Measurements from ENCODE around the gene XYLB.
A peak's percentile ranks its signal among the peaks of the same experiment; 100 is the strongest.
"Not testable (repeated sequence)": the region's sequence is repeated elsewhere in the genome, so short reads cannot be mapped to it uniquely, and the experiment has no call there.

XYLB gene

DNA sequence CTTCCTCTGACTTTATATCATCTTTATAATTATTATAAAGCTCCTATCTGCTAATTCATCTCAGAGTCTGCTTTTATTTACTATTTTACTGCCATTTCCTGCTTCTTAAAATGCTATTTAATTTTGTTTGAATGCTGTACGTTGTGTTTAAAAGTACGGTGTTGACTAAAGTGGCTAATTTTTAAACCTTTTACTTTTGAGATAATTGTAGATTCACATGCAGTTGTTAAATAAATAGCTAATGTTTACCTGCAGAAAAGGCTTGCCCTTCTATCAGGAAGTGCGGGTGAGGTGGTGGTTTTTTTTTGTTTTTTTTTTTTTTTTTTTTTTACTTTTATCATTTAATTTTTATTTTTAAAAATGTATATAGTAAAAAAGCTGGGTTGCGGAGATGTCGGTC lies 41.3 kb downstream of the XYLB start:
- DNase-seq, result no peak

DNA sequence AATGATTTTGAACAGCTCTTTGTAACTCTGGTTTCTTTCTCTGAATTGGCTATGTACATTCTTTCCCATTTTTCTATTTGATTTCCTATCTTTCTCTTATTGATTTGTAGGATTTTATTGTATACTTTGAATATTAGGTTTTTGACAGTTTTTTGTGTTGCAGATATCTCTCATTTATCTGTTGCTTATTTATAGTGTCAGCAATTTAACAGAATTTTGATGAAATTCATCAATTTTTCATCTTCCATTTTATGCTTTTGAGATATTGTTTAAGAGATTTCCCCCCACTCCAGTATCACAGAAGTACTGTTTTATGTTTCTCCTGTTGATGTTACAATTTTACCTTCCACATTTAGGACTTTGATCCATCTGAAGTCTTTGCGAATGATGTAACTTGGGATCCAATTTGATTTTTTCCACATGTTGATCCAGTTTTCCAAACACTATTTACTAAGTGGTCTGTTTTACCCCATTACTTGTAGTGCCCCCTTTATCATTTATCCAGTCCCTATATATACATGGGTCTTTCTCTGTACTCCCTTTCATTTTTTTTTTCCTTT lies 46.1 kb downstream of the XYLB start:
- no peak for DNase-seq

DNA sequence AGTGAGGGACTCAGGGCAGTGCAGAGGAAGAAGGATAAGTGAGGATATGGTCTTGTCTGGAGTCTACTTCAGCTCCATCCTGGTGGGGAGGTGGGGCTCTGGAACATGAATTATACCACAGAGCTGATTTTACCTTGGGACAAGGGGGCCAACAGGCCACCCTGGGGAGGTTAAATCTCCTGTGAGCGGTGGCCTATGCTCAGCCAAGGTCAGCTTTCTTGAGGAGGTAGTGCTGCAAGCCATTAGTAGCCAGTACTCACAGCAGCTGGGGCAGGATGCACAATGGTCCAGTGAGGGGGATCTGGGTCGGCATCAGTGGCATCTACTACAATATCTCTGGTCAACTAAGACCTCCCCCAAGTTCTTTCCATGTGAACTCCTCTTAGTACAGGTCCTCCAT lies 49.7 kb downstream of the XYLB start:
- no peak for DNase-seq

DNA sequence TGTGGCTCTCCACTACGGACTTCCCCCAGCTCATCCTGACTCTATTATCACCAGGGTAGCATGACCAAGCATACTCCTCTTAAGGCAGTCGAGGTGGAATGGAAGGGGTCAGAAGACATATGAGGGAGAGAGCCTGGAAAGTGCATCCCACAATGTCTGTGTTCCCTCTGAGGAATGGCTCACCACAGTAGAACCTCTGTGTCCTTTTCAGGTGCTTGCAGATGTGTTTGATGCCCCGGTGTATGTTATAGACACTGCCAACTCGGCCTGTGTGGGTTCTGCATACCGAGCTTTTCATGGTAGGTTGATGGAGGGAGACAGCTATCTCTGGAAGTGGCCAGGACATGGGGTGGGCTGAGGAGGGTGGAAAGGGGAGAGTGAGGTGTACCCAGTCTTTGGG lies 50.3 kb downstream of the XYLB start:
- no peak for DNase-seq

DNA sequence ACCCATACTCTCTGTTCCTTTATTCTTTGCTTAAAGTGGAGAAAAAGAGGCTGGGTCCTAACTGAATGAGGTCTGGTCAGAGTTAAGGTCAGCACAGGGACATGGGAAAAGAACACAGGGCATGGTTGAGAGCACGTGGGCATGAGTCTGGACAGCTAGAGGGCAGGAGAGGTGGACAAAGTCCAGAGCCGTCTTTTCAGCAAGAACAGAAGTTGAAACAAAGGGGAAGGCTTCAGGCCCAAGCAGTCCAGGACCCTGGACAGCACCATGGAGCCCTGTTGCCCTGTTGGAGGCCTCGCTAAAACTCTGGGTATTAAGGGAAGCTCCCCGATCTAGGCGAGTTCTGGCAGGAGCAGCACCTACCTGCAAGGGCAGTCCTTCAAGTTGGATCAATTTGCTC lies 50.7 kb downstream of the XYLB start:
- no peak for DNase-seq

DNA sequence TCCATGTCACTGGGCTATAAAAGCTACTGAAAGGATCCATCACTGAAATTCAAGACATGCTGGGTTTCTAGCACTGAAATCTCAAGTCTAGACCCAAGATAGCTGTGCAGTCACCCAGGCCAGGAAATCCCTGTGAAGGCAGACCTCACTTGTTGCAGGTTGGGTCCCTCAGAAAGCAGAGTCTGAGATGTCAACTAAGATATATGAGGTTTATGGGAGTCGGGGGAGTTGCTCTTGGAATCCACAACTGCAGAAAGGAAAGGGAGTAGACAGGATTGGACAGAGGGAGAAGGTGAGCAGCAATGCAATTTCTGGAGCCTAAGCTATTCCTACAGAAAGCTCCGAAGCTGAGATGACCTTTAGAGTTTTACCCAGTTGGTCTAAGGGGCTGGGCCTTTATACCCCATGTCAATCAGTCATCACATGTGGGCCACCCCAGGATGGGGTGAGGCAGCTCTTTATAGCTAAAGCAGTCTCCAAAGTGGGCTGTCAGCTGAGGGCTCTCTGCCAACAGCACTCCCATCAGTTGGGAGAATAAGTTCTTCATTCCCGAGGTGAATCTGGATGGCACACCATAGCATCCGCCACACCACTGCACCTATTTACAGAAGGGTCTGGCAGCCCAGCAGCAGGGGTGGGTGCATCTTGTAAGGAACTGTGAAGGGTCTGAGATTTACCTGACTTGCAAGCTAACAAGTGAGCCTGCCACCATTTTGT lies 54.8 kb downstream of the XYLB start:
- DNase-seq, result no peak

DNA sequence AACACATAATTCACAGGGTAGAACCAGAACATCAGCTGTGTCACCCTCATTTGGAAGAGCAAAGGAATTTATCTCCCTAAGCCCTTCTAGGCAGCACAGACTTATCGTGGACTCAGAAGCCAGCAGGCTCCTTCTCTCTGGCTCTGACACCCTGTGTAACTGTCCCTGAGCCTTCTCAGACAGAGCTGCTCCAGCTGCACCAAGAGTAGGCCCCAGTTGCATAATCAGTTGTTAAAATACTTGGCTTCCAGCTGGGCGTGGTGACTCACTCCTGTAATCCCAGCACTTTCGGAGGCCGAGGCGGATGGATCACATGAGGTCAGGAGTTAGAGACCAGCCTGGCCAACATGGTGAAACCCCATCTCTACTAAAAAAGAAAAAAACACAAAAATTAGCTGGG lies 57.7 kb downstream of the XYLB start:
- DNase-seq, result no peak

DNA sequence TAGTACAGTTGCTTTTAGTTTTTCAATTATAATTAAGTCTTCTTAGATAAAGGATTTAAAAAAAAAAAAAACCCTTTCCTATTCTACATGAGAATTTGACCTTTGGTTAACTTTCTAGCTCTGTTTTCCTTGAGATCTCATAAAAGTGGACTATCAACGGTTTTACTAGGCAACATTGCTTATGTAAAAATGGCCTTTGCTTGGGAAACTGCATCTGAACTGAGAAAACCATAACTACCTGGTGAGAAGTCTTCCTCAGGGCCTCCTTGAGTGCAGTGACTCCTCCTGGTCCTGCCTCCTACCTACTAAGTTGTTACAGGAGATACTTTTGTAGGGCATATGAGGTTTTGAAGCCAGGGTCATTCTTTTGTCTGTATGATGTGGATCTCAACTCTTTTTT lies 65.0 kb downstream of the XYLB start:
- DNase-seq, result no peak

DNA sequence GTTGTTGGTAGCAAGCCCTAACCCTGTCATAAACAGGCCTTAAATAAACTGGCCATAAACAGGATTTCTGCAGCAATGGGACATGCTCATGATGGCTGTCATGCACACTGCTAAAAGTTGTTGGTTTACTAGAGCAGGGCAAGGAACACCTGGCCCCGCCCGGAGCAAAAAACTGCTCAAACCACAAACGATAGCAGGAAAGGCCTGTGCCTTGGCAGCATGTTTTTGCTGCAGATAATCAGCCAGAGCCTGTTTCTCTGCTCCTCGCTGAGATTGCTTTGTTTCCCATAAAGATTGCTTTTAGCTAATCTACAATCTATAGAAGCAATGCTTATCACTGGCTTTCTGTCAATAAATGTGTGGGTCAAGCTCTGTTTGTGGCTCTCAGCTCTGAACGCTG lies 74.2 kb downstream of the XYLB start:
- DNase-seq, result not testable (repeated sequence)

DNA sequence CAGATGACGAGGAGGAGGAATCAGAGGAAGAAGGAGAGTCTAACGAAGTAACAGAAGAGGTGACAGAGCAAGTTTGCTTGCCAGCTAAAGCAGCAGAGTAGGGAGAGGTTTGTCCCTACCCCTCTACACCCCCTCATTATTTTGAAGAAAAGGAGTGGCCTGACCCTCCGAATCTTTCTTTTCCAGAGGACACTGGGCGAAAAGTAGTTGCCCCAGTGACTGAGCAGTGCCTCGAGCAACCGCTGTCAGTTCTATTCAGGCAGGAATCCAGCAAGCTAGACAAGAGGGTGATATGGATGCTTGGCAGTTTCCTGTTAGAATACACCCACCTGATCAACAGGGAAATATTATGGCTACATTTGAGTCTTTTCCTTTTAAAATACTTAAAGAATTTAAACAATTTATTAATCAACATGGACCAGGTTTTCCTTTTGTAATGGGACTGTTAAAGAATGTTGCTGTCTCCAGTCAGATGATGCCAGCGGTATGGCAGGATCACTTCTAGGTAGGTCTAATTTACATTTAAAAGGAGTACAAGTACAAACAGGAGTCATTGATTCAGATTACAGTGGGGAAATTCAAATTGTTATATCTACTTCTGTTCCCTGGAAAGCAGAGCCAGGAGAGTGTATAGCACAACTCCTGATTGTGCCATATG lies 75.2 kb downstream of the XYLB start:
- no peak for DNase-seq

DNA sequence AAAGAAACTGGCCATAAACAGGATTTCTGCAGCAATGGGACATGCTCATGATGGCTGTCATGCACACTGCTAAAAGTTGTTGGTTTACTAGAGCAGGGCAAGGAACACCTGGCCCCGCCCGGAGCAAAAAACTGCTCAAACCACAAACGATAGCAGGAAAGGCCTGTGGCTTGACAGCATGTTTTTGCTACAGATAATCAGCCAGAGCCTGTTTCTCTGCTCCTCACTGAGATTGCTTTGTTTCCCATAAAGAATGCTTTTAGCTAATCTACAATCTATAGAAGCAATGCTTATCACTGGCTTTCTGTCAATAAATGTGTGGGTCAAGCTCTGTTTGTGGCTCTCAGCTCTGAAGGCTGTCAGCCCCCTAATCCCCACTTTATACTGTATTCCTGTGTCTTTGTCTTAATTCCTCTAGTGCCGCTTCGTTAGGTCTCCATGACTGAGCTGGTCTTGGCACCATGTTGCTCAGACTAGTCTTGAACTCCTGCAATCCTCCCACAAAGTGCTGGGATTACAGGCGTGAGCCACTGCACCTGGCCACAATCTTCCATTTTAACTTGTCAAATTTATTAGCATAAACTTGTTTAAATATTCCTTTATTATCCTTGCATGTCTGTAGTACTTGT lies 80.3 kb downstream of the XYLB start:
- not testable (repeated sequence) for DNase-seq

DNA sequence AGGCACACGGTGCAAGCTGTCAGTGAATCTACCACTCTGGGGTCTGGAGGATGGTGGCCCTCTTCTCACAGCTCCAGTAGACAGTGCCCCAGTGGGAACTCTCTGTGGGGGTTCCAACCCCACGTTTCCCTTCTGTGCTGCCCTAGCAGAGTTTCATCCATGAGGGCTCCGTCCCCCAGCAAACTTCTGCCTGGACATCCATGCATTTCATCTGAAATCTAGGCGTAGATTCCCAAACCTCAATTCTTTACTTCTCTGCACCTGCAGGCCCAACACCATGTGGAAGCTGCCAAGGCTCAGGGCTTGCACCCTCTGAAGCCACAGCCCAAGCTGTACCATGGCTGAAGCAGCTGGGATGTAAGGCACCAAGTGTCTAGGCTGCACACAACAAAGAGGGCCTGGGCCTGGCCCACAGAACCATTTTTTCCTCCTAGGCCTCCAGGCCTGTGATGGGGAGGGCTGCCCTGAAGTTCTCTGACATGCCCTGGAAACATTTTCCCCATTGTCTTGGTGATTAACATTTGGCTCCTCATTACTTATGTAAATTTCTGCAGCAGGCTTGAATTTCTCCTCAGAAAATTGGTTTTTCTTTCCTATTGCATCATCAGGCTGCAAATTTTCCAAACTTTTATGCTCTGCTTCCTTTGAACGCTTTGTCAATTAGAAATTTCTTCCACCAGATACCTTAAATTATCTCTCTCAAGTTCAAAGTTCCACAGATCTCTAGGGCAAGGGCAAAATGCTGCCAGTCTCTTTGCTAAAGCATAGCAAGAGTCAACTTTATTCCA lies 86.5 kb downstream of the XYLB start:
- DNase-seq, result not testable (repeated sequence)

DNA sequence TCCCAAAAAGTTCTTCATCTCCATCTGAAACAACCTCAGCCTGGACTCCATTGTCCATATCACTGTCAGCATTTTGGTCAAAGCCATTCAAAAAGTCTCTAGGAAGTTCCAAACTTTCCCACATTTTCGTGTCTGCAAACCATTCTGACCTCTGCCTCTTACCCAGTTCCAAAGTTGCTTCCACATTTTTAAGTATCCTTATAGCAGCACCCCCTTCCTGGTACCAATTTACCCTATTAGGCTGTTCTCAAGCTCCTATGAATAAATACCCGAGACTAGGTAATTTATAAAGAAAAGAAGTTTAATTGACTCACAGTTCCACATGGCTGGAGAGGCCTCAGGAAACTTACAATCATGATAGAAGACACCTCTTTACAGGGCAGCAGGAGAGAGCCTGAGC lies 87.1 kb downstream of the XYLB start:
- DNase-seq, result not testable (repeated sequence)

DNA sequence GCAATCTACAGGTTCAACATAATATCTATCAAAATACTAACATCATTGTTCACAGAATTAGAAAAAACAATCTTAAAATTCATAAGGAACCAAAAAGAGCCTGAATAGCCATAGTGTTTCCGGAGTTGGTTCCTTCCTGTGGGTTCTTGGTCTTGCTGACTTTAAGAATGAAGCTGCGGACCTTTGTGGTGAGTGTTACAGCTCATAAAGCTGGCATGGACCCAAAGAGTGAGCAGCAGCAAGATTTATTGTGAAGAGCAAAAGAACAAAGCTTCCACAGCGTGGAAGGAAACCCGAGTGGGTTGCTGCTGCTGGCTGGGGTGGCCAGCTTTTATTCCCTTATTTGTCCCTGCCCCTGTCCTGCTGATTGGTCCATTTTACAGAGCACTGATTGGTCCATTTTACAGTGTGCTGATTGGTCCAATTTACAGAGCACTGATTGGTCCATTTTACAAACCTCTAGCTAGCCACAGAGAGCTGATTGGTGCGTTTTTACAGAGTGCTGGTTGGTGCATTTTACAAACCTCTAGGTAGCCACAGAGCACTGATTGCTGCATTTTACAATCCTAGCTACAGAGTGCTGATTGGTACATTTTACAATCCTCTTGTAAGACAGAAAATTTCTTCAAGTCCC lies 92.0 kb downstream of the XYLB start:
- DNase-seq, result not testable (repeated sequence)

DNA sequence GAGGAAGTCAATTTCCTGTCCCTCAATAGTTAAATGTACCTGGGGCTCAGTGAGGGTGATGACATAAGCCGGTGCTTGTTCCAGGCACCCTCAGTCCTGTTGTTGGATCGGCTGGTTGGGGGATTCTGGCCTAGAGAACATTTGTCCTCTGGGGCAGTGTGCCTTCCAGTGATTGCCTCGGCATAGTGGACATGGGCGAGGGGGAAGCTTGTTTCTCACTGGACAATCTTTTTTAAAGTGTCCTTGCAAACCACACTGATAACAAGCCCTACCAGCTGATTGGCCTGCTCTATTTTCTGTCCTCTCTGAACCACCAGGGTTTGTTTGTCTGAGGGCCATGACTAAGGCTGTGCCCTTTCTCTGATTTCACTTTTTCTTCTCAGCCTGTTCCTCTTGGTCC lies 96.6 kb downstream of the XYLB start:
- DNase-seq, result not testable (repeated sequence)

DNA sequence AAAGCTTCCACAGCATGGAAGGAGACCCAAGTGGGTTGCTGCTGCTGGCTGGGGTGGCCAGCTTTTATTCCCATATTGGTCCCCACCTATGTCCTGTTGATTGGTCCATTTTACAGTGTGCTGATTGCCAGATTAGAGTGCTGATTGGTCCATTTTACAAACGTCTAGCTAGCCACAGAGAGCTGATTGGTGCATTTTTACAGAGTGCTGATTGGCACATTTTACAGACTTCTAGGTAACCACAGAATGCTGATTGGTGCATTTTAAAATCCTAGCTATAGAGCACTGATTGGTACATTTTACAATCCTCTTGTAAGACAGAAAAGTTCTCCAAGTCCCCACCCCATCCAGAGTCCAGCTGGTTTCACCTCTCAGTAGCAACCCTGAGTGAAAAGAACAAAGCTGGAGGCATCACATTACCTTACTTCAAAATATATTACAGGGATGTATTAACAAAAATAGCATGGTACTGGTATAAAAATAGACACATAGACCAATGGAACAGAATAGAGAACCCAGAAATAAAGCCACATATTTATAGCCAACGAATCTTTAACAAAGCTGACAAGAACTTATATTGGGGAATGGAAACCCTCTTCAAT lies 99.6 kb downstream of the XYLB start:
- DNase-seq, result no peak

DNA sequence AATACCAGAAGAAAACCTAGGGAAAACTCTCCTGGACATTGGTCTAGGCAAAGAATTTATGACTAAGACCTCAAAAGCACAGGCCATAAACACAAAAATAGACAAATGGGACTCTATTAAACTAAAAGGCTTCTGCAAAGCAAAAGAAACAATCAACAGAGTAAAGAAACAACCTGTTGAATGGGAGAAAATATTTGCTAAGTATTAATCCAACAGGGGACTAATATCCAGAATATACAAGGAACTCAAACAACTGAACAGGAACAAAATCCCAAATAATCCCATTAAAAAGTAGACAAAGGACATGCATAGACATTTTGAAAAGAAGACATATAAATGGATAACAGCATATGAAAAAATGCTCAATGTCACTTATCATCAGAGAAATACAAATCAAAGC lies 100.2 kb downstream of the XYLB start:
- DNase-seq, result no peak

DNA sequence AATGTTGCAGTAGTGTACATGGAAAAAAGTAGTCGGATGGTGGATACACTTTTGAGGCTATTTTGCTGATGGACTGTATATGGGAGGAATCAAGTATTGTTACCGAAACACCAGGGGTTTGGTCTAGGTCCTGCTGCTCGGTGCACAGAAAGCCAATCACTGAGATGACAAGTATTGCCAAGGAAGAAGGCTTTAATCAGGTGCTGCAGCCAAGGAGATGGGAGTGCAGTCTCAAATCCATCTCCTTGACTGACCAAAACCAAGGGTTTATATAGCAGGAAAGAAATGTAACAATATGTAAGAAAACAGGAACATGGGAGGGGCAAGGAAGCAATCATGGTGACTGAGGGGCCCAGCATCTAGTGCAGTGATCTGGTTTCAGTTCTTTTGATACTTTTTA lies 104.3 kb downstream of the XYLB start:
- DNase-seq, result no peak

DNA sequence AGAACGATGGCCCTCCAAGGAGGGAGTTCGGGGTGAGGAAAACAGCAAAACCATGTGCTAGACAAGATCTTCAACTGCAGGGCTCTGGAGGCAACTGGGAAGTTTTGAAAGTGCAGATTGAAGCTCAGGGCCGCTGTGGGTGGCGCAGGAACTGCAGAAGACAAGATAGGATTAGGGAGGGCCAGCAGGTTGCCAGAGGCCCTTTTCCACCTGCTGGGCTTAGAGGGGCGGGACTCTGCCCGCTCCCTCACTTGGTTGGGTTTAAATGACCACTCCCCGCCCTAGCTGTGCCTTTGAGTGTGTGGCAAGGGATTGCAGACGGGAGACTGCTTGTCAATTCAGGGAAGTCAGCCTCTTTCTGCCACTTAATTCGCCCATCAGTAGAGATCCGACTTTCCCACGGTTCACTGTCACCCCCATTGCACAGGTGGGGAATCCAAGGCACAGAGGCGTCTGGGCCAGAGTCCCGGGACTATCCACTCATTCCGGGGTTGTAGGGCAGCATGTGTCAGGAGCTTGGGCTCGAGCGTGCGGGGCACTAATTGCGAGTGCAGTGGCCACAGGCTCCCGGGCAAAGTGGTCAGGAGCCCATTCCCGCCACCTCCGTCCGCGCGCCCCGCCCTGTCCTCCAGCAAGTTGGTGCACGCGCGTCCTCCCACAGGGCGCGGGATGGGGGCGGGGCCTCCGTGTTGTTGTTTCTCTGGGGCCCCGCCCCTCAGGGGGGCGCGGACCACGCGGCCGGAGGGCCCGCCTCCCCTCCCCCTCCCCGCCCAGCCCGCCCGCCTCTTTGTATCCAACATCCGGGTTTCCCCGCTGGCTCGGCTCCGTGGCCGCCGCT lies 106.7 kb downstream of the XYLB start, which contains the start of gene ACVR2B:
ACVR2B (plus strand) TSS at position 816 of the 838 bp plus-strand sequence. CDS start 433 bp downstream, outside the sequence.
- peak in 55 of 56 donors; percentile 20 to 92 (median 76) for DNase-seq

DNA sequence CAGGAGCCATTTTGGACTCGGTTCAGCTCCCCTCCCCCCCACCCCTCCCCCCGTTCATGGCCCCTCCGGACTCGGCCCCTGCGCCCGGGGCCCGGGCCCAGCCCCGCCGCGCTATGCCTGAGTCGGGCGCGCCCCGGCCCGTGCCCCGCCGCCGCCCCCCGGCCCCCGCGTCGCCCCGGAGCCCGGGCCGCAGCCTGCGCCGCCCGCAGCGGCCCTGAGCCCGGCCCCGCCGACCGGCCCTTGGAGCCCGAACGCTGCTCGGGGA lies 107.3 kb downstream of the XYLB start:
- DNase-seq, result peak in 2 of 56 donors; percentile 44 to 58

All from amygdala (tissue), 56 donors.